Fibroblast of lung (primary cell): Measurements from ENCODE around the gene B3GNT7. TPM values are rescaled to one million over a fixed set of nuclear protein-coding genes. Genes with fewer than 3 reads are reported as not detected.

ENCODE experiments used
- DNase-seq, 2 donors: peaks; one replicate each; pipeline versions ENCODE4 v3.0.0 to v3.0.0-alpha.2; 2010; ENCODE audit warnings: low read depth in 2 of 2
- H2AFZ ChIP-seq: 2 replicates; pipeline ENCODE4 v1.5.1; 2012; ENCODE audit warnings: low read length, control low read depth, inconsistent platforms
- H3K27ac ChIP-seq: 2 replicates; pipeline ENCODE4 v1.5.1; 2011; ENCODE audit warnings: low read length, control low read depth; ENCODE audit not compliant: insufficient read depth
- H3K27me3 ChIP-seq: 2 replicates; pipeline ENCODE4 v1.5.1; 2011; ENCODE audit warnings: mild to moderate bottlenecking, low read length; ENCODE audit not compliant: control insufficient read depth, insufficient read depth
- H3K36me3 ChIP-seq: 2 replicates; pipeline ENCODE4 v1.5.1; 2011; ENCODE audit warnings: low read length; ENCODE audit not compliant: control insufficient read depth, insufficient read depth
- H3K4me1 ChIP-seq: 2 replicates; pipeline ENCODE4 v1.5.1; 2011; ENCODE audit warnings: low read length; ENCODE audit not compliant: control insufficient read depth, insufficient read depth; ENCODE audit errors: extremely low read depth
- H3K4me2 ChIP-seq: 2 replicates; pipeline ENCODE4 v1.5.1; 2011; ENCODE audit warnings: low read length, control low read depth; ENCODE audit not compliant: insufficient read depth; ENCODE audit errors: extremely low read depth
- H3K4me3 ChIP-seq, 4 experiments: fragments of 200-600 bp in 1 of 4; sonication (generic) in 1 of 4; replicated peaks in 1 of 4; 2 replicates each; pipeline ENCODE4 v1.5.1; 2011 to 2016; ENCODE audit warnings: low read length in 4 of 4, low read depth in 3 of 4, mild to moderate bottlenecking in 3 of 4, control low read depth in 2 of 4, inconsistent platforms in 1 of 4, mixed read lengths in 1 of 4; ENCODE audit not compliant: insufficient read depth in 1 of 4; ENCODE audit errors: control extremely low read depth in 1 of 4
- H3K79me2 ChIP-seq: 2 replicates; pipeline ENCODE4 v1.5.1; 2012; ENCODE audit warnings: mild to moderate bottlenecking, low read length, inconsistent platforms; ENCODE audit not compliant: control insufficient read depth, insufficient read depth
- H3K9ac ChIP-seq: 2 replicates; pipeline ENCODE4 v1.5.1; 2011; ENCODE audit warnings: mild to moderate bottlenecking, low read length, control low read depth; ENCODE audit not compliant: insufficient read depth
- H3K9me3 ChIP-seq: 2 replicates; pipeline ENCODE4 v1.5.1; 2012; ENCODE audit warnings: low read depth, low read length; ENCODE audit not compliant: control insufficient read depth, insufficient read depth
- H4K20me1 ChIP-seq: 2 replicates; pipeline ENCODE4 v1.5.1; 2011; ENCODE audit warnings: low read length; ENCODE audit not compliant: control insufficient read depth, insufficient read depth; ENCODE audit errors: extremely low read depth
- CTCF ChIP-seq, 2 donors: IDR thresholded peaks in 1 of 2; conservative IDR thresholded peaks in 1 of 2; 1 replicate in 1 of 2; 2 replicates in 1 of 2; pipeline ENCODE4 v1.5.1; 2011 to 2012; ENCODE audit warnings: low read length in 2 of 2, control low read depth in 1 of 2, inconsistent platforms in 1 of 2, low read depth in 1 of 2, mild to moderate bottlenecking in 1 of 2
- EZH2 ChIP-seq: IDR thresholded peaks from 2 replicates; pipeline ENCODE4 v1.5.1; 2012; ENCODE audit warnings: low read length, control low read depth, mild to moderate bottlenecking; ENCODE audit errors: missing control alignments
- polyA plus RNA-seq, 2 donors: library from polyadenylated mRNA; depleted of rRNA in 1 of 2; stranded (reverse) in 1 of 2; unstranded in 1 of 2; fragments of >200 nt; gene quantifications; 2 replicates each; pipeline ENCODE4 v1.2.1, GENCODE V29; 2011 to 2012; ENCODE audit warnings: missing spikeins in 1 of 2
- total RNA-seq: library from RNA; depleted of rRNA; stranded (reverse); fragments of >200 nt; gene quantifications from 2 replicates; pipeline ENCODE4 v1.2.1, GENCODE V29; 2014

Gene B3GNT7
- total and polyA plus RNA-seq, 2 donors (not counting 1 experiment from before 2014, with no cell fraction given), result 0.06 to 0.17 TPM

GRCh38 chr2:231356466-231356844, 39.1 kb upstream of the B3GNT7 start:
- TF ChIP-seq EZH2, result no peak
- no peak for TF ChIP-seq CTCF (conservative IDR thresholded peaks at IDR 0.05 in 1 of 2, IDR thresholded peaks at IDR 0.05 in 1 of 2; ENCODE audit: low read depth in 1 of 2, low read length in 2 of 2)
- Histone ChIP-seq H3K4me1 (no peaks in the 10 kb centered on the region), H4K20me1 (no peaks in the 10 kb centered on the region), H2AFZ (no peak overlapping the region), H3K79me2 (no peaks in the 10 kb centered on the region), H3K27me3 (no peaks in the 10 kb centered on the region), H3K9me3 (no peaks in the 10 kb centered on the region), H3K4me3 (no peak overlapping the region), H3K27ac (no peak overlapping the region), H3K36me3 (peaks cover 4% of the 10 kb centered on the region), H3K4me2 (no peak overlapping the region), H3K9ac (no peak overlapping the region)
- no peak for DNase-seq

GRCh38 chr2:231357048-231357447, 38.5 kb upstream of the B3GNT7 start:
- Histone ChIP-seq H3K9me3 (no peaks in the 10 kb centered on the region), H3K27ac (no peak overlapping the region), H3K4me2 (no peak overlapping the region), H3K79me2 (no peaks in the 10 kb centered on the region), H3K36me3 (peaks cover 4% of the 10 kb centered on the region), H3K4me1 (no peaks in the 10 kb centered on the region), H3K9ac (no peak overlapping the region), H2AFZ (no peak overlapping the region), H3K27me3 (no peaks in the 10 kb centered on the region), H4K20me1 (no peaks in the 10 kb centered on the region), H3K4me3 (no peak overlapping the region)
- no peak for TF ChIP-seq EZH2
- DNase-seq, result no peak

- Histone ChIP-seq H3K27me3 (no peaks in the 10 kb centered on the region), H3K27ac (no peak overlapping the region), H3K9ac (no peak overlapping the region), H3K9me3 (no peaks in the 10 kb centered on the region), H3K79me2 (no peaks in the 10 kb centered on the region), H3K4me3 (no peak overlapping the region), H3K36me3 (peaks cover 4% of the 10 kb centered on the region), H4K20me1 (no peaks in the 10 kb centered on the region), H3K4me2 (no peak overlapping the region), H3K4me1 (no peaks in the 10 kb centered on the region), H2AFZ (no peak overlapping the region)
- no peak for DNase-seq
- no peak for TF ChIP-seq CTCF (conservative IDR thresholded peaks at IDR 0.05 in 1 of 2, IDR thresholded peaks at IDR 0.05 in 1 of 2; ENCODE audit: low read depth in 1 of 2, low read length in 2 of 2)
- TF ChIP-seq EZH2, result no peak
Observed at GRCh38 chr2:231357931-231358330, 37.6 kb upstream of the B3GNT7 start.

GRCh38 chr2:231359441-231359840, 36.1 kb upstream of the B3GNT7 start:
- no peak overlapping the region for H3K4me3 ChIP-seq
- peaks cover 4% of the 10 kb centered on the region for H3K36me3 ChIP-seq
- H3K79me2 ChIP-seq, result no peaks in the 10 kb centered on the region
- no peak overlapping the region for H2AFZ ChIP-seq
- H3K9me3 ChIP-seq, result no peaks in the 10 kb centered on the region
- TF ChIP-seq EZH2 (no peak), CTCF (conservative IDR thresholded peaks at IDR 0.05 in 1 of 2, IDR thresholded peaks at IDR 0.05 in 1 of 2; ENCODE audit: low read depth in 1 of 2, low read length in 2 of 2) (no peak)
- H3K4me1 ChIP-seq, result no peaks in the 10 kb centered on the region
- H3K9ac ChIP-seq, result no peak overlapping the region
- H4K20me1 ChIP-seq, result no peaks in the 10 kb centered on the region
- no peak overlapping the region for H3K27ac ChIP-seq
- no peak overlapping the region for H3K4me2 ChIP-seq
- no peaks in the 10 kb centered on the region for H3K27me3 ChIP-seq
- no peak for DNase-seq
